Activated T-helper 2 cell treated with anti-CD3 and anti-CD28 coated beads, Interferon-gamma antibody, Interleukin-2, Interleukin-4, amounts not matched to agents 10 μg/mL and 5 μg/mL and 100 μg/mL, durations not matched to agents 14 hours and 24 hours and 36 hours (primary cell): Measurements from ENCODE around the gene DLGAP1. TPM values are rescaled to one million over a fixed set of nuclear protein-coding genes. Genes with fewer than 3 reads are reported as not detected.

ENCODE experiments used
- DNase-seq: peaks from one replicate; pipeline ENCODE4 v3.0.0; 2021; ENCODE audit warnings: low spot score
- H3K27ac Mint-ChIP-seq: one replicate; pipeline ENCODE4 v1.8.0; 2021; ENCODE audit warnings: mixed read lengths
- H3K27me3 Mint-ChIP-seq: one replicate; pipeline ENCODE4 v1.8.0; 2021; ENCODE audit warnings: low read depth, mixed read lengths
- H3K36me3 Mint-ChIP-seq: one replicate; pipeline ENCODE4 v1.8.0; 2021; ENCODE audit warnings: low read depth, mixed read lengths
- H3K4me1 Mint-ChIP-seq: one replicate; pipeline ENCODE4 v1.8.0; 2021; ENCODE audit warnings: low read depth, mixed read lengths
- H3K4me3 Mint-ChIP-seq: one replicate; pipeline ENCODE4 v1.8.0; 2021; ENCODE audit warnings: low read depth, mild to moderate bottlenecking, moderate library complexity, mixed read lengths
- H3K9me3 Mint-ChIP-seq: one replicate; pipeline ENCODE4 v1.8.0; 2021; ENCODE audit warnings: mixed read lengths
- intact Hi-C: fragments of 100-400 bp; cut with micrococcal nuclease; formaldehyde crosslinking; loops from one replicate; pipeline ENCODE4 v1.15.1; 2023
- total RNA-seq: library from RNA; stranded (reverse); gene quantifications from 2 replicates; pipeline ENCODE4 v1.2.3, GENCODE V29; 2022

Gene DLGAP1
- total RNA-seq, 1 donor from 2014 or later: not detected

GRCh38 chr18:4004183-4004829, 450.8 kb downstream of the DLGAP1 start:
- Mint-ChIP-seq H3K36me3 (no peaks in the 10 kb centered on the region), H3K9me3 (no peaks in the 10 kb centered on the region), H3K4me3 (no peak overlapping the region), H3K4me1 (peaks cover 6% of the 10 kb centered on the region), H3K27ac (no peak overlapping the region), H3K27me3 (peaks cover 6% of the 10 kb centered on the region)
- intact Hi-C loops: no loop called here
- DNase-seq: no peak

GRCh38 chr18:3998698-3999333, 456.3 kb downstream of the DLGAP1 start:
- Mint-ChIP-seq H3K27ac (no peak overlapping the region), H3K4me3 (no peak overlapping the region), H3K4me1 (no peaks in the 10 kb centered on the region), H3K27me3 (peaks cover 4% of the 10 kb centered on the region), H3K36me3 (no peaks in the 10 kb centered on the region), H3K9me3 (no peaks in the 10 kb centered on the region)
- no peak for DNase-seq
- intact Hi-C loops: loop anchor here (10.0 kb wide), 1 partner anchor 714 kb away; no protein-coding TSS in a partner anchor

GRCh38 chr18:3995476-3996102, 459.5 kb downstream of the DLGAP1 start:
- no peaks in the 10 kb centered on the region for H3K4me1 Mint-ChIP-seq
- DNase-seq: peak; percentile 38
- H3K9me3 Mint-ChIP-seq: no peaks in the 10 kb centered on the region
- no peak overlapping the region for H3K27ac Mint-ChIP-seq
- H3K27me3 Mint-ChIP-seq: no peaks in the 10 kb centered on the region
- H3K36me3 Mint-ChIP-seq: no peaks in the 10 kb centered on the region
- intact Hi-C loops: loop anchor here (1.0 to 10.0 kb wide), 2 partner anchors 224 to 711 kb away; no protein-coding TSS in a partner anchor
- H3K4me3 Mint-ChIP-seq: no peak overlapping the region

GRCh38 chr18:3993941-3994687, 461.0 kb downstream of the DLGAP1 start:
- DNase-seq: no peak
- Mint-ChIP-seq H3K36me3 (no peaks in the 10 kb centered on the region), H3K4me1 (no peaks in the 10 kb centered on the region), H3K9me3 (no peaks in the 10 kb centered on the region), H3K4me3 (no peak overlapping the region), H3K27me3 (no peaks in the 10 kb centered on the region), H3K27ac (no peak overlapping the region)
- intact Hi-C loops: loop anchor here (10.0 kb wide), 1 partner anchor 709 kb away; no protein-coding TSS in a partner anchor

GRCh38 chr18:3985664-3986063, 469.4 kb downstream of the DLGAP1 start:
- Mint-ChIP-seq H3K4me3 (no peak overlapping the region), H3K36me3 (no peaks in the 10 kb centered on the region), H3K9me3 (no peaks in the 10 kb centered on the region), H3K4me1 (peaks cover 5% of the 10 kb centered on the region), H3K27ac (no peak overlapping the region), H3K27me3 (no peaks in the 10 kb centered on the region)
- intact Hi-C loops: no loop called here
- no peak for DNase-seq

- no peak overlapping the region for H3K27ac Mint-ChIP-seq
- DNase-seq: no peak
- H3K9me3 Mint-ChIP-seq: no peaks in the 10 kb centered on the region
- H3K4me1 Mint-ChIP-seq: peaks cover 5% of the 10 kb centered on the region
- H3K27me3 Mint-ChIP-seq: no peaks in the 10 kb centered on the region
- no peaks in the 10 kb centered on the region for H3K36me3 Mint-ChIP-seq
- intact Hi-C loops: no loop called here
- H3K4me3 Mint-ChIP-seq: no peak overlapping the region
Measured at GRCh38 chr18:3985020-3985419, 470.1 kb downstream of the DLGAP1 start.

GRCh38 chr18:3984163-3984757, 470.8 kb downstream of the DLGAP1 start:
- DNase-seq: no peak
- Mint-ChIP-seq H3K9me3 (peaks cover 2% of the 10 kb centered on the region), H3K27ac (no peak overlapping the region), H3K36me3 (no peaks in the 10 kb centered on the region), H3K4me3 (no peak overlapping the region), H3K4me1 (peaks cover 5% of the 10 kb centered on the region), H3K27me3 (no peaks in the 10 kb centered on the region)
- intact Hi-C loops: no loop called here

- Mint-ChIP-seq H3K9me3 (peaks cover 8% of the 10 kb centered on the region), H3K36me3 (no peaks in the 10 kb centered on the region), H3K4me3 (no peak overlapping the region), H3K4me1 (peaks cover 5% of the 10 kb centered on the region), H3K27me3 (no peaks in the 10 kb centered on the region), H3K27ac (no peak overlapping the region)
- intact Hi-C loops: no loop called here
- DNase-seq: no peak
Measured at GRCh38 chr18:3983351-3983969, 471.6 kb downstream of the DLGAP1 start.

- intact Hi-C loops: no loop called here
- Mint-ChIP-seq H3K4me3 (no peak overlapping the region), H3K4me1 (peaks cover 5% of the 10 kb centered on the region), H3K27ac (no peak overlapping the region), H3K27me3 (no peaks in the 10 kb centered on the region), H3K9me3 (peaks cover 11% of the 10 kb centered on the region), H3K36me3 (no peaks in the 10 kb centered on the region)
- DNase-seq: no peak
Measured at GRCh38 chr18:3982541-3982940, 472.6 kb downstream of the DLGAP1 start.

- intact Hi-C loops: no loop called here
- Mint-ChIP-seq H3K4me3 (no peak overlapping the region), H3K27me3 (no peaks in the 10 kb centered on the region), H3K36me3 (no peaks in the 10 kb centered on the region), H3K4me1 (no peaks in the 10 kb centered on the region), H3K27ac (no peak overlapping the region), H3K9me3 (peaks cover 11% of the 10 kb centered on the region)
- DNase-seq: no peak
Measured at GRCh38 chr18:3979024-3979423, 476.1 kb downstream of the DLGAP1 start.

GRCh38 chr18:3973191-3973850, 481.8 kb downstream of the DLGAP1 start:
- Mint-ChIP-seq H3K4me3 (no peak overlapping the region), H3K27me3 (no peaks in the 10 kb centered on the region), H3K27ac (no peak overlapping the region), H3K4me1 (no peaks in the 10 kb centered on the region), H3K9me3 (peaks cover 1% of the 10 kb centered on the region), H3K36me3 (no peaks in the 10 kb centered on the region)
- no peak for DNase-seq
- intact Hi-C loops: no loop called here
